ENCODE data around the gene CER1. TPM values are rescaled to one million over a fixed set of nuclear protein-coding genes. Genes with fewer than 3 reads are reported as not detected.

Gene CER1
- total and polyA plus RNA-seq, 2 of the 8 experiments (the other 6 are each of a cell fraction or from before 2014, with no cell fraction given): 0.26 to 3.4 TPM

- no peak overlapping the region for H3K23ac ChIP-seq (ENCODE audit: insufficient read length)
- no peak overlapping the region for H2AFZ ChIP-seq (ENCODE audit: low read length)
- H3K9ac ChIP-seq (replicated peaks in 1 of 4; ENCODE audit: extremely low read depth in 1 of 4, low read depth in 3 of 4, low read length in 3 of 4): no peak overlapping the region
- H4K5ac ChIP-seq (ENCODE audit: insufficient read length, low read depth, low read length): no peak overlapping the region
- H3K4me2 ChIP-seq (ENCODE audit: insufficient read depth in 1 of 2, low read depth in 2 of 2, low read length in 2 of 2): no peak overlapping the region
- no peak overlapping the region for H2AK5ac ChIP-seq (ENCODE audit: low read depth, low read length)
- ChIA-PET POLR2A (ENCODE audit: partially characterized antibody) (no interaction called here), CTCF (ENCODE audit: partially characterized antibody) (interaction anchor here (0.6 to 7.3 kb wide), 44 partner anchors 10 to 1488 kb away, joined by 3 to 63 read pairs (median 4); partner anchors contain the start of genes CER1 and ZDHHC21)
- no peaks in the 10 kb centered on the region for H3K23me2 ChIP-seq (ENCODE audit: low read depth, low read length)
- H3K14ac ChIP-seq (ENCODE audit: insufficient read length): no peak overlapping the region
- H4K91ac ChIP-seq (replicated peaks; ENCODE audit: insufficient read length, low read length): no peak overlapping the region
- no peak overlapping the region for H3K4me3 ChIP-seq (ENCODE audit: extremely low read depth in 1 of 4, insufficient read depth in 2 of 4, low read depth in 3 of 4, low read length in 4 of 4)
- no peak overlapping the region for H2BK20ac ChIP-seq (ENCODE audit: low read length)
- DNase-seq (ENCODE audit: low read depth in 1 of 2, low spot score in 2 of 2): no peak
- H3K4ac ChIP-seq (replicated peaks; ENCODE audit: insufficient read length, low read depth, low read length): no peak overlapping the region
- H2BK120ac ChIP-seq (replicated peaks; ENCODE audit: low read depth, low read length): no peak overlapping the region
- no peak overlapping the region for H4K8ac ChIP-seq (ENCODE audit: extremely low read depth, insufficient read depth, low read length)
- no peaks in the 10 kb centered on the region for H3K27me3 ChIP-seq (replicated peaks in 1 of 4; ENCODE audit: control insufficient read depth in 3 of 4, extremely low read depth in 1 of 4, insufficient read depth in 3 of 4, low read length in 3 of 4)
- no peaks in the 10 kb centered on the region for H3K9me3 ChIP-seq (ENCODE audit: insufficient read depth in 2 of 2, low read depth in 1 of 2, low read length in 1 of 2)
- no peaks in the 10 kb centered on the region for H3K4me1 ChIP-seq (replicated peaks in 1 of 4; ENCODE audit: control insufficient read depth in 3 of 4, insufficient read depth in 4 of 4, low read length in 3 of 4)
- H3K27ac ChIP-seq (ENCODE audit: low read depth, low read length): no peak overlapping the region
- no peak overlapping the region for H3K56ac ChIP-seq (replicated peaks; ENCODE audit: insufficient read length, low read depth, low read length)
- no peak overlapping the region for H2BK15ac ChIP-seq (ENCODE audit: low read length)
- H4K20me1 ChIP-seq (replicated peaks in 1 of 2; ENCODE audit: control insufficient read depth in 1 of 2, insufficient read depth in 2 of 2, low read length in 2 of 2): no peaks in the 10 kb centered on the region
- no peak overlapping the region for H2BK5ac ChIP-seq (ENCODE audit: low read depth, low read length)
- no peaks in the 10 kb centered on the region for H3K79me1 ChIP-seq (ENCODE audit: low read depth, low read length)
- no peak overlapping the region for H2BK12ac ChIP-seq (ENCODE audit: low read depth, low read length)
- H3K18ac ChIP-seq (ENCODE audit: extremely low read depth, low read length): no peak overlapping the region
- 68% methylated on average over 3 of the region's 3 CpGs; no CpG with 5 or more reads in 1 of the 2 experiments for WGBS, 2 experiments (ENCODE audit: extremely low coverage in 1 of 2, insufficient coverage in 1 of 2, insufficient read length in 1 of 2, insufficient replicate concordance in 2 of 2, low coverage in 1 of 2, low lambda C conversion rate in 2 of 2, missing lambda C conversion rate in 1 of 2)
- FAIRE-seq: no peak
- no peaks in the 10 kb centered on the region for H3K79me2 ChIP-seq (ENCODE audit: control insufficient read depth in 1 of 2, insufficient read depth in 2 of 2, low read length in 2 of 2)
- H3K36me3 ChIP-seq (ENCODE audit: control insufficient read depth in 2 of 4, insufficient read depth in 4 of 4, low read length in 3 of 4): no peaks in the 10 kb centered on the region
- no peak for TF ChIP-seq MAX (IDR thresholded peaks at IDR 0.05)
- TF ChIP-seq SAP30 (IDR thresholded peaks at IDR 0.05; ENCODE audit: insufficient read depth, insufficient replicate concordance, low read length): no peak
- TF ChIP-seq PHF8 (conservative IDR thresholded peaks at IDR 0.05; ENCODE audit: low read depth, low read length): no peak
These were observed 46.7 kb upstream of the CER1 start for GRCh38 chr9:14769230-14769571.
